ENCODE measurements around the gene HEXIM2. TPM values are rescaled to one million over a fixed set of nuclear protein-coding genes. Genes with fewer than 3 reads are reported as not detected.
A peak's percentile ranks its signal among the peaks of the same experiment; 100 is the strongest.
"Not testable (repeated sequence)": the region's sequence is repeated elsewhere in the genome, so short reads cannot be mapped to it uniquely, and the experiment has no call there.

Gene HEXIM2
- total RNA-seq, 1 experiment from 2014 or later: 4.5 TPM

GRCh38 chr17:45123076-45123770 lies 38.5 kb upstream of the HEXIM2 start:
- Histone ChIP-seq H3K36me3 (ENCODE audit: control insufficient read depth, insufficient read depth, low read length) (no peaks in the 10 kb centered on the region), H3K9me3 (ENCODE audit: control insufficient read depth, insufficient read depth, low read depth, low read length) (no peaks in the 10 kb centered on the region), H3K27ac (ENCODE audit: low read length) (peak overlapping the region; percentile 69), H3K4me1 (ENCODE audit: control insufficient read depth, insufficient read depth, low read length) (peaks cover 46% of the 10 kb centered on the region), H3K4me3 (ENCODE audit: low read depth in 2 of 2, low read length in 2 of 2) (no peak overlapping the region), H3K27me3 (ENCODE audit: control insufficient read depth, insufficient read depth, low read length) (no peaks in the 10 kb centered on the region)
- intact Hi-C loops (cut with micrococcal nuclease; ENCODE audit: unreplicated experiment): no loop called here
- no peak for TF ChIP-seq CTCF (IDR thresholded peaks at IDR 0.05)
- no peak for TF ChIP-seq POLR2AphosphoS5 (IDR thresholded peaks at IDR 0.05; ENCODE audit: low read depth, low read length)
- no peak for TF ChIP-seq REST (IDR thresholded peaks at IDR 0.05; ENCODE audit: insufficient read depth in 1 of 2, low read depth in 2 of 2, low read length in 1 of 2)
- no peak for TF ChIP-seq TCF7L2 (IDR thresholded peaks at IDR 0.05; ENCODE audit: low read depth, low read length)
- TF ChIP-seq SIN3A (IDR thresholded peaks at IDR 0.05; ENCODE audit: borderline replicate concordance, insufficient read depth, low read depth, low read length): no peak
- CTCF ChIA-PET: interaction anchor here (0.5 kb wide), 1 partner anchor 352 kb away, joined by 6 read pairs; no protein-coding TSS in a partner anchor
- POLR2A ChIA-PET: no interaction called here
- BruUV-seq (replicated peaks): no TSS peak
- DNase-seq (ENCODE audit: low read depth, low spot score): no peak
- in situ Hi-C loops (cut with HindIII; ENCODE audit: low pct_unique_long_range_greater_than_20kb, low sequenced_read_pairs): no loop called here
- no peak for ATAC-seq

- no peak for DNase-seq (ENCODE audit: low read depth, low spot score)
- ChIA-PET CTCF (no interaction called here), POLR2A (no interaction called here)
- no peak for TF ChIP-seq TCF7L2 (IDR thresholded peaks at IDR 0.05; ENCODE audit: low read depth, low read length)
- no peak for TF ChIP-seq REST (IDR thresholded peaks at IDR 0.05; ENCODE audit: insufficient read depth in 1 of 2, low read depth in 2 of 2, low read length in 1 of 2)
- no peak for TF ChIP-seq POLR2AphosphoS5 (IDR thresholded peaks at IDR 0.05; ENCODE audit: low read depth, low read length)
- no peak for TF ChIP-seq SIN3A (IDR thresholded peaks at IDR 0.05; ENCODE audit: borderline replicate concordance, insufficient read depth, low read depth, low read length)
- no peak for TF ChIP-seq CTCF (IDR thresholded peaks at IDR 0.05)
- peak; percentile 90 for ATAC-seq
- peak overlapping the region; percentile 69 for H3K27ac ChIP-seq (ENCODE audit: low read length)
- intact Hi-C loops (cut with micrococcal nuclease; ENCODE audit: unreplicated experiment): no loop called here
- peaks cover 56% of the 10 kb centered on the region for H3K4me1 ChIP-seq (ENCODE audit: control insufficient read depth, insufficient read depth, low read length)
- BruUV-seq (replicated peaks): no TSS peak
- H3K9me3 ChIP-seq (ENCODE audit: control insufficient read depth, insufficient read depth, low read depth, low read length): no peaks in the 10 kb centered on the region
- H3K4me3 ChIP-seq (ENCODE audit: low read depth in 2 of 2, low read length in 2 of 2): no peak overlapping the region
- H3K36me3 ChIP-seq (ENCODE audit: control insufficient read depth, insufficient read depth, low read length): no peaks in the 10 kb centered on the region
- no peaks in the 10 kb centered on the region for H3K27me3 ChIP-seq (ENCODE audit: control insufficient read depth, insufficient read depth, low read length)
- in situ Hi-C loops (cut with HindIII; ENCODE audit: low pct_unique_long_range_greater_than_20kb, low sequenced_read_pairs): no loop called here
Observed at GRCh38 chr17:45123930-45124796, 37.5 kb upstream of the HEXIM2 start.

- POLR2A ChIA-PET; CTCF ChIA-PET; intact Hi-C loops (cut with micrococcal nuclease; ENCODE audit: unreplicated experiment); ATAC-seq; BruUV-seq (replicated peaks); H3K4me3 ChIP-seq (ENCODE audit: low read depth in 2 of 2, low read length in 2 of 2); DNase-seq (ENCODE audit: low read depth, low spot score); H3K9me3 ChIP-seq (ENCODE audit: control insufficient read depth, insufficient read depth, low read depth, low read length); in situ Hi-C loops (cut with HindIII; ENCODE audit: low pct_unique_long_range_greater_than_20kb, low sequenced_read_pairs); H3K36me3 ChIP-seq (ENCODE audit: control insufficient read depth, insufficient read depth, low read length); H3K27me3 ChIP-seq (ENCODE audit: control insufficient read depth, insufficient read depth, low read length): not testable (repeated sequence)
- H3K27ac ChIP-seq (ENCODE audit: low read length): peak overlapping the region; percentile 69
- peaks cover 61% of the 10 kb centered on the region for H3K4me1 ChIP-seq (ENCODE audit: control insufficient read depth, insufficient read depth, low read length)
Observed at GRCh38 chr17:45124797-45125122, 36.9 kb upstream of the HEXIM2 start.
